Parietal lobe (tissue), 2 donors: ENCODE results near the gene METTL2A. TPM values are rescaled to one million over a fixed set of nuclear protein-coding genes. Genes with fewer than 3 reads are reported as not detected.

ENCODE experiments used
- small RNA-seq: library from RNA; depleted of rRNA; stranded (forward); fragments of <200 nt; gene quantifications from one replicate; pipeline ENCODE3, GENCODE V24; 2014; ENCODE audit warnings: low replicate concordance
- total RNA-seq: library from RNA; depleted of rRNA; stranded (reverse); fragments of >200 nt; gene quantifications from one replicate; pipeline ENCODE4 v1.2.3, GENCODE V29; 2014

METTL2A gene, protein sequence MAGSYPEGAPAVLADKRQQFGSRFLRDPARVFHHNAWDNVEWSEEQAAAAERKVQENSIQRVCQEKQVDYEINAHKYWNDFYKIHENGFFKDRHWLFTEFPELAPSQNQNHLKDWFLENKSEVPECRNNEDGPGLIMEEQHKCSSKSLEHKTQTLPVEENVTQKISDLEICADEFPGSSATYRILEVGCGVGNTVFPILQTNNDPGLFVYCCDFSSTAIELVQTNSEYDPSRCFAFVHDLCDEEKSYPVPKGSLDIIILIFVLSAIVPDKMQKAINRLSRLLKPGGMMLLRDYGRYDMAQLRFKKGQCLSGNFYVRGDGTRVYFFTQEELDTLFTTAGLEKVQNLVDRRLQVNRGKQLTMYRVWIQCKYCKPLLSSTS
- 30.7 TPM for total RNA-seq

DNA sequence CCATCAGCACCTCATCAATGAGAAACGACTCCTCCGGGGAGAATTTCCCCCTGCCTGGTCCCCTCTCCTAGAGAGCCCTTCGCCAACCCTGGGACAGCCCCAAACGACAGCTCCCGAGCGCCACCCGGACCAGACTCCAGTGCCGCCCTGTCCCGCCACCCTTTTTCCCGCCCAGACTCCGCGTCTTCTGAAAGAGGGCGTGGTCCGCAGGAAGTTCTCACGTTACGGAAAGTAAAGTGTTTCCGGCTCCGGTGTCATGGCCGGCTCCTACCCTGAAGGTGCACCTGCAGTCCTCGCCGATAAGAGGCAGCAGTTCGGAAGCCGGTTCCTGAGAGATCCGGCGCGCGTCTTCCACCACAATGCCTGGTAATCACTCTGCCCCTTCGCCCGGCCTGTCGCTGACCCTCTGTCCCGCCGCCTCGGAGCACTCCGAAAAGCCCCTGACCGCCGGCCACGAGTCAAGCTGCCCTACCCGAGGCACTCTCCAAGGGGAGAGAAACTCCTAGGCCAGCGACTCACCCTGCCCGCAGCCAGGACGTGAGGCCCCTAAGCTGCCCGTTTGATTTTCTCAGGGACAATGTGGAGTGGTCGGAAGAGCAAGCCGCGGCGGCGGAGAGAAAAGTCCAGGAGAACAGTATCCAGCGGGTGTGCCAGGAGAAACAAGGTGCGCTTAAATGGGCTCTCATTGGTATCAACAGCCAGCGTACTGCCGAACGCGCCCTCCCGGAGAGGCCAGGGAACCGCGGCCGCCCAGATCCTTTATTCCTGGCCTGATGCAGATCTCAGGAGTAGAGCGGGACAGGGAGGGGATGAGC lies at the start of gene METTL2A:
TSS of gene METTL2A (plus strand) at position 251 of the 815 bp plus-strand sequence. CDS start at position 257, 6 bp downstream.

GRCh38 chr17:62380253-62380652 lies 43.4 kb upstream of the METTL2A start, which contains the start of gene EFCAB3:
Gene EFCAB3 (plus strand): TSS chr17:62380553. CDS start chr17:62382980, 2,427 bp downstream.

DNA sequence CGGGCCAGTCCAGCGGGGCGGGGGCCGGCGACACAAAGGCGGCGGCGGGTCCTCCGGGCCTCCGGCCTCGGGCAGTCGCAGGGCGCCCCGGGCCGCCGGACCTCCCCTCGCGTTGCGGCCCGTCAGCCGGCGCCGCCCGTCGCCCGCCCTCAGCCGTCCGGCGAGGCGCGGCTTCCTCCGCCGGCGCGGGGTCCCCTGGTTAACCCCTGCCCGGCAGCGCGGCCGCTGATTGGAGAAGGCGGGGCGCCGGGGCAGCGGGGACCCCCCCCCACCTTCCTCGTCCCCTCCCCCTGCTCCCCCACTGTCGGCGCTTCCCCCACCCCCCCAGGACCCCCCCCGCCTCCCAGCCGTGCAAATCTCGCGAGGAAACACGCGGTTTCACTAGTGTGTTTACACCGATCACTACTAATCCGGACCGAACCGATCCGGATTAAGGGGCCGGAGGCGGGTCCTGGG lies 54.8 kb downstream of the METTL2A start, which contains the start of gene TLK2:
TSS of gene TLK2 (plus strand) at position 402 of the 456 bp plus-strand sequence. CDS start 2,301 bp downstream, outside the sequence.

Small RNAs within 50 kb of the gene (small RNA-seq; reads per million reads assigned to genes)
- gene RNU7-52P, result not detected

Other genes with a start within 250 kb of the METTL2A start
- gene EFCAB3, start 43.3 kb upstream of the METTL2A start, total RNA-seq, result not detected
- gene TLK2, start 54.9 kb downstream of the METTL2A start, total RNA-seq, result 90.5 TPM
- gene MRC2, start 203.8 kb downstream of the METTL2A start, total RNA-seq, result 19.4 TPM